Activated CD4-positive, alpha-beta T cell treated with anti-CD3 and anti-CD28 coated beads for 48 hours (primary cell): ENCODE results near the gene FOXK1.

Experiments used
- DNase-seq: peaks from one replicate; pipeline ENCODE4 v3.0.0-alpha.2; 2020

FOXK1 gene

GRCh38 chr7:4745971-4746919, 64.2 kb downstream of the FOXK1 start:
- peak; percentile 41 for DNase-seq

- no peak for DNase-seq
Observed at GRCh38 chr7:4747013-4747412, 64.9 kb downstream of the FOXK1 start.

GRCh38 chr7:4747746-4748145, 65.7 kb downstream of the FOXK1 start:
- no peak for DNase-seq

- DNase-seq = no peak
Observed at GRCh38 chr7:4748231-4748681, 66.2 kb downstream of the FOXK1 start.

GRCh38 chr7:4749363-4749762, 67.3 kb downstream of the FOXK1 start:
- DNase-seq = no peak

GRCh38 chr7:4749798-4750197, 67.7 kb downstream of the FOXK1 start:
- no peak for DNase-seq

- DNase-seq = no peak
Observed at GRCh38 chr7:4751398-4751947, 69.4 kb downstream of the FOXK1 start.

GRCh38 chr7:4753598-4754432, 71.7 kb downstream of the FOXK1 start:
- DNase-seq = peak; percentile 90

- DNase-seq = no peak
Observed at GRCh38 chr7:4754433-4755010, 72.4 kb downstream of the FOXK1 start.

- no peak for DNase-seq
Observed at GRCh38 chr7:4755045-4755444, 73.0 kb downstream of the FOXK1 start.

GRCh38 chr7:4758111-4758510, 76.0 kb downstream of the FOXK1 start:
- DNase-seq = no peak

GRCh38 chr7:4758791-4759190, 76.7 kb downstream of the FOXK1 start:
- no peak for DNase-seq

GRCh38 chr7:4759211-4759610, 77.1 kb downstream of the FOXK1 start:
- no peak for DNase-seq

GRCh38 chr7:4760952-4761351, 78.9 kb downstream of the FOXK1 start:
- DNase-seq = no peak

GRCh38 chr7:4762121-4763055, 80.3 kb downstream of the FOXK1 start:
- DNase-seq = no peak

GRCh38 chr7:4763091-4763793, 81.1 kb downstream of the FOXK1 start:
- no peak for DNase-seq

- no peak for DNase-seq
Observed at GRCh38 chr7:4763794-4764185, 81.7 kb downstream of the FOXK1 start.

- DNase-seq = no peak
Observed at GRCh38 chr7:4764402-4765007, 82.4 kb downstream of the FOXK1 start.

- no peak for DNase-seq
Observed at GRCh38 chr7:4765776-4766490, 83.8 kb downstream of the FOXK1 start.
